IPS-15b (cell line): ENCODE measurements around the gene IRF4.

Experiments
- H3K27me3 ChIP-seq: one replicate; pipeline ENCODE4 v1.6.1; 2013; ENCODE audit warnings: low read length; ENCODE audit not compliant: control insufficient read depth, insufficient read depth
- H3K36me3 ChIP-seq: one replicate; pipeline ENCODE4 v1.6.1; 2013; ENCODE audit warnings: low read length; ENCODE audit not compliant: control insufficient read depth, insufficient read depth
- H3K4me1 ChIP-seq: one replicate; pipeline ENCODE4 v1.6.1; 2013; ENCODE audit warnings: mild to moderate bottlenecking, low read length; ENCODE audit not compliant: control insufficient read depth, insufficient read depth
- H3K4me3 ChIP-seq: one replicate; pipeline ENCODE4 v1.5.1; 2013; ENCODE audit warnings: low read depth, low read length
- H3K9ac ChIP-seq: one replicate; pipeline ENCODE4 v1.6.1; 2013; ENCODE audit warnings: low read depth, mild to moderate bottlenecking, low read length
- H3K9me3 ChIP-seq: one replicate; pipeline ENCODE4 v1.6.1; 2013; ENCODE audit warnings: mild to moderate bottlenecking, low read length; ENCODE audit not compliant: control insufficient read depth, insufficient read depth

Gene IRF4

DNA sequence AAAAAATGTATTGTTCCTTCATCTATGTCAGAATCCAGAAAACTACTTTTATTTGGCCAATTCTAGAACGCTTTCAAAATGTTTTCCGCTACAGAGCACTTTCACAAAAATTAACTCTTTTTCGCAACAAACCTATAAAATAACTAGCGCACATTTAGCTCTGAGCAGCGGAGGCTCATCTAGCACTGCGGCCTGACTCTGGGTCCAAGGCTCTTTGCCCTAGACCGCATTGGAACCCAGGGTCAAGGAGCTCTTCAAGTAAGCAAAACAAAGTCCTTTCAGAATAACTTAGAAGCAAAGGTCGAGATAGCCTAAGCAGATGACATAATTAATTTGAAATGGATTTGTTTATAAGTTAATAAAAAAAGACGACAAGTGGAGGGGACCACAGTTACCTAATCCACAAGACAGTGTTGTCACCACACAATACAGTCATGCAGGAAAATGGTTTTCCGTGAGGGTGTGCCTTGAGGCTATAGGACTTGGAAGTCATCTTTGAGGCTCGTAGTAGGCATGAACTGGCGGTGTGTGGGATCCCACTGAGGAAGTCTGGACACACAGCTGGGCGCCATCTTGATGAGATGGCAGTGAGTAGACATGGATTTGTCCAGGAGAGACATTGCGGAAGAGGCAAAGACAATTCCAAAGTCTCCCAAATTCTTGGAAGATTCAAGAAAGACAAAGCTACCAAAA is 29.2 kb upstream of the IRF4 start:
- Histone ChIP-seq H3K9ac (no peak overlapping the region), H3K4me1 (no peaks in the 10 kb centered on the region), H3K27me3 (no peaks in the 10 kb centered on the region)

GRCh38 chr6:362924-363249 is 28.7 kb upstream of the IRF4 start:
- no peaks in the 10 kb centered on the region for H3K36me3 ChIP-seq
- no peaks in the 10 kb centered on the region for H3K27me3 ChIP-seq
- no peaks in the 10 kb centered on the region for H3K4me1 ChIP-seq
- H3K4me3 ChIP-seq = no peak overlapping the region
- H3K9me3 ChIP-seq = peaks cover 25% of the 10 kb centered on the region
- H3K9ac ChIP-seq = no peak overlapping the region

More for the DNA sequence above, 29.2 kb upstream of the IRF4 start:
- peaks cover 28% of the 10 kb centered on the region for H3K9me3 ChIP-seq
- no peaks in the 10 kb centered on the region for H3K36me3 ChIP-seq
- no peak overlapping the region for H3K4me3 ChIP-seq

GRCh38 chr6:363291-363690 is 28.3 kb upstream of the IRF4 start:
- no peaks in the 10 kb centered on the region for H3K4me1 ChIP-seq
- H3K9me3 ChIP-seq = peaks cover 23% of the 10 kb centered on the region

GRCh38 chr6:363909-364308 is 27.6 kb upstream of the IRF4 start:
- Histone ChIP-seq H3K9me3 (peaks cover 25% of the 10 kb centered on the region), H3K9ac (no peak overlapping the region), H3K27me3 (no peaks in the 10 kb centered on the region)

More at GRCh38 chr6:363291-363690, 28.3 kb upstream of the IRF4 start:
- Histone ChIP-seq H3K4me3 (no peak overlapping the region), H3K27me3 (no peaks in the 10 kb centered on the region), H3K36me3 (no peaks in the 10 kb centered on the region), H3K9ac (no peak overlapping the region)

GRCh38 chr6:364609-365540 is 26.7 kb upstream of the IRF4 start:
- Histone ChIP-seq H3K27me3 (no peaks in the 10 kb centered on the region), H3K4me1 (no peaks in the 10 kb centered on the region), H3K9me3 (peaks cover 27% of the 10 kb centered on the region), H3K4me3 (no peak overlapping the region), H3K36me3 (no peaks in the 10 kb centered on the region), H3K9ac (no peak overlapping the region)

More at GRCh38 chr6:363909-364308, 27.6 kb upstream of the IRF4 start:
- Histone ChIP-seq H3K4me3 (no peak overlapping the region), H3K36me3 (no peaks in the 10 kb centered on the region), H3K4me1 (no peaks in the 10 kb centered on the region)

GRCh38 chr6:365835-366234 is 25.7 kb upstream of the IRF4 start:
- no peaks in the 10 kb centered on the region for H3K36me3 ChIP-seq
- H3K27me3 ChIP-seq = no peaks in the 10 kb centered on the region
- H3K4me3 ChIP-seq = no peak overlapping the region
- no peaks in the 10 kb centered on the region for H3K4me1 ChIP-seq
- H3K9ac ChIP-seq = no peak overlapping the region
- H3K9me3 ChIP-seq = peaks cover 30% of the 10 kb centered on the region

- no peak overlapping the region for H3K4me3 ChIP-seq
- H3K9ac ChIP-seq = no peak overlapping the region
- H3K36me3 ChIP-seq = no peaks in the 10 kb centered on the region
- H3K9me3 ChIP-seq = peaks cover 30% of the 10 kb centered on the region
- H3K27me3 ChIP-seq = no peaks in the 10 kb centered on the region
- no peaks in the 10 kb centered on the region for H3K4me1 ChIP-seq
Measured at GRCh38 chr6:366389-367297, 24.9 kb upstream of the IRF4 start.

GRCh38 chr6:367298-367794 is 24.2 kb upstream of the IRF4 start:
- Histone ChIP-seq H3K9me3 (peaks cover 27% of the 10 kb centered on the region), H3K36me3 (no peaks in the 10 kb centered on the region), H3K27me3 (no peaks in the 10 kb centered on the region), H3K9ac (no peak overlapping the region), H3K4me1 (no peaks in the 10 kb centered on the region), H3K4me3 (no peak overlapping the region)

DNA sequence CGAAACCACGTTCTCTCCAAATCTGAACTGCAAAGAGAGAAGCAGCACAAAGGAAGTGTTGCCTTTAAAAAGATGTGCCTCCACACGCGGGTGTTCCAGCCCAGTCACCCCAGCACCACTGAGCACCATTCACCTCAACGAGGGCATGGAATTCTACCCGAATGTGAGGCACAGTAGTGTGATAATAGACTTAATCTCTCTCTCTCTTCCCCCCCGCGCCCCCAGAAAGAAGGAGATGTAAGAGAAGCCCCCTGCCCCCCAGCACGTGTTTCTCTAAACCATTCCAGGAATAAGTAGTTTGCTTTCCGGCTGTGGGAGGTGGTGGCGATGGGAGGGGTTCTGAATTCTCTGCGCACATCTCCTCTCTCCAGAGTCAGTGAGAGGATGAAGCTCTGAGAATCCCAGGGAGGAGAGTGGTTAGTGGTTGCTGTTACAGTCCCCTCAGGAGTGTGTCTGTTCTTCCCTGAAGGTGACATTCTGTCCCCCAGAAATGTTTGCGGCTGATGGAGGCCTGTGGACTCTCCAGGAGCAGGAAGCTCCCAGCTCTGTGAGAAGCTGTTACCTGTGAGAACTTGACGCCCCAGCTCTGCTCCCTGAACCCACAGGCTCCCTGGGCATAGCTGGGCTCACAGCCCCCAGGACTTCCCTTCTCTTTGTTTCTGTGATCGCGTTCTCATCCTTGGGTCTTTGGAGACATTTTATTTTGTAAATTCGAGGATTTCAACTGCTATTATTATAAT is 23.5 kb upstream of the IRF4 start:
- no peaks in the 10 kb centered on the region for H3K27me3 ChIP-seq
- no peaks in the 10 kb centered on the region for H3K4me1 ChIP-seq
- H3K9ac ChIP-seq = no peak overlapping the region
- H3K9me3 ChIP-seq = peaks cover 24% of the 10 kb centered on the region
- H3K4me3 ChIP-seq = no peak overlapping the region
- H3K36me3 ChIP-seq = no peaks in the 10 kb centered on the region

- Histone ChIP-seq H3K9ac (no peak overlapping the region), H3K9me3 (peaks cover 16% of the 10 kb centered on the region), H3K27me3 (no peaks in the 10 kb centered on the region), H3K4me3 (no peak overlapping the region), H3K4me1 (no peaks in the 10 kb centered on the region), H3K36me3 (no peaks in the 10 kb centered on the region)
Measured at GRCh38 chr6:369559-370431, 21.8 kb upstream of the IRF4 start.
